Mammary epithelial cell (primary cell): ENCODE measurements around the gene OR2T2.
"Not testable (repeated sequence)": the region's sequence is repeated elsewhere in the genome, so short reads cannot be mapped to it uniquely, and the experiment has no call there.

ENCODE experiments used
- EZH2 ChIP-seq: IDR thresholded peaks from 2 replicates; pipeline ENCODE4 v1.6.1; 2012; ENCODE audit warnings: low read length, inconsistent platforms, borderline replicate concordance
- TF ChIP-seq, protein P1 (sequence below), 2 donors: IDR thresholded peaks in 1 of 2; conservative IDR thresholded peaks in 1 of 2; 2 replicates each; pipeline ENCODE4 v1.5.1; 2011 to 2012; ENCODE audit warnings: inconsistent platforms in 2 of 2, low read length in 2 of 2, mild to moderate bottlenecking in 2 of 2, control low read depth in 1 of 2, low read depth in 1 of 2; ENCODE audit not compliant: insufficient read depth in 1 of 2; ENCODE audit errors: extremely low read depth in 1 of 2

DNA sequence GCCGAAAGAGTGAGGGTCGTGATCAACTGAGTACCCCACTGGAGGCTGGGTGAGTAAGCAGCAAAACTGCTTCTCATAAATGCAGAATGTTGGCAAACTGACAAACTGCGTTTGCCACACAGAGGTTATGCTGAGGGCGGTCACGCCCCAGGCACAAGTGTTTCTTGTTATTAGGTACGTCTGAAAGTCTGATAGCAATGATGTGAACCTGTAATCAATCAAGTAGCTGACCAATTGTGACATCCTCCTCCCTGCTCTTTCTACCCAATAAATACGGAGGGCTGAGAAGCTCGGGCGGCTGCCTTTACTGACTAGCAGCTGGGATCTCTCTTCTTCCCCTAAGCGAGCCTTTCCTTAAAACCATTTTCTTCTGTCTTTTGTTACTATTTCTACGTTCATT is 13.8 kb upstream of the OR2T2 start:
- TF ChIP-seq EZH2, result not testable (repeated sequence)
- TF ChIP-seq, protein P1, sequence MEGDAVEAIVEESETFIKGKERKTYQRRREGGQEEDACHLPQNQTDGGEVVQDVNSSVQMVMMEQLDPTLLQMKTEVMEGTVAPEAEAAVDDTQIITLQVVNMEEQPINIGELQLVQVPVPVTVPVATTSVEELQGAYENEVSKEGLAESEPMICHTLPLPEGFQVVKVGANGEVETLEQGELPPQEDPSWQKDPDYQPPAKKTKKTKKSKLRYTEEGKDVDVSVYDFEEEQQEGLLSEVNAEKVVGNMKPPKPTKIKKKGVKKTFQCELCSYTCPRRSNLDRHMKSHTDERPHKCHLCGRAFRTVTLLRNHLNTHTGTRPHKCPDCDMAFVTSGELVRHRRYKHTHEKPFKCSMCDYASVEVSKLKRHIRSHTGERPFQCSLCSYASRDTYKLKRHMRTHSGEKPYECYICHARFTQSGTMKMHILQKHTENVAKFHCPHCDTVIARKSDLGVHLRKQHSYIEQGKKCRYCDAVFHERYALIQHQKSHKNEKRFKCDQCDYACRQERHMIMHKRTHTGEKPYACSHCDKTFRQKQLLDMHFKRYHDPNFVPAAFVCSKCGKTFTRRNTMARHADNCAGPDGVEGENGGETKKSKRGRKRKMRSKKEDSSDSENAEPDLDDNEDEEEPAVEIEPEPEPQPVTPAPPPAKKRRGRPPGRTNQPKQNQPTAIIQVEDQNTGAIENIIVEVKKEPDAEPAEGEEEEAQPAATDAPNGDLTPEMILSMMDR (conservative IDR thresholded peaks at IDR 0.05 in 1 of 2, IDR thresholded peaks at IDR 0.05 in 1 of 2; ENCODE audit: extremely low read depth in 1 of 2, insufficient read depth in 1 of 2, low read depth in 1 of 2, low read length in 2 of 2), result not testable (repeated sequence)
